Erythroblast (primary cell): Measurements from ENCODE around the gene ABLIM2.

Experiments
- GATA1 ChIP-seq: IDR thresholded peaks from 2 replicates; pipeline ENCODE4 v1.6.1; 2011; ENCODE audit warnings: low read depth, mild to moderate bottlenecking, control low read depth, low read length, moderate library complexity
- POLR2A ChIP-seq: IDR thresholded peaks from 2 replicates; pipeline ENCODE4 v1.6.1; 2011; ENCODE audit warnings: mild to moderate bottlenecking, low read length

GRCh38 chr4:8160572-8160971 lies 2.0 kb upstream of the ABLIM2 start:
- no peak for TF ChIP-seq POLR2A
- no peak for TF ChIP-seq GATA1
